Muscle of leg (tissue), 16 donors: ENCODE results near the gene C3. TPM values are rescaled to one million over a fixed set of nuclear protein-coding genes. Genes with fewer than 3 reads are reported as not detected.
"Not testable (repeated sequence)": the region's sequence is repeated elsewhere in the genome, so short reads cannot be mapped to it uniquely, and the experiment has no call there.

Experiments used
- DNase-seq: peaks from one replicate; pipeline ENCODE4 v3.0.0; 2013
- H3K27ac ChIP-seq: one replicate; pipeline ENCODE4 v1.5.1; 2013; ENCODE audit warnings: mild to moderate bottlenecking, low read length, control low read depth
- H3K27me3 ChIP-seq: one replicate; pipeline ENCODE4 v1.6.1; 2013; ENCODE audit warnings: low read length; ENCODE audit not compliant: control insufficient read depth, insufficient read depth
- H3K36me3 ChIP-seq: one replicate; pipeline ENCODE4 v1.6.1; 2013; ENCODE audit warnings: low read length; ENCODE audit not compliant: control insufficient read depth, insufficient read depth
- H3K4me1 ChIP-seq: one replicate; pipeline ENCODE4 v1.6.1; 2013; ENCODE audit warnings: low read length; ENCODE audit not compliant: control insufficient read depth, insufficient read depth
- H3K4me3 ChIP-seq: one replicate; pipeline ENCODE4 v1.5.1; 2013; ENCODE audit warnings: low read length, control low read depth
- H3K9me3 ChIP-seq: replicated peaks from 2 replicates; pipeline ENCODE4 v1.6.1; 2013; ENCODE audit warnings: low read depth, low read length; ENCODE audit not compliant: control insufficient read depth
- WGBS: methylation state at CpG from one replicate; pipeline ENCODE4 v1.1.5; 2013; ENCODE audit warnings: missing lambda C conversion rate; ENCODE audit not compliant: insufficient coverage; 5-methylcytosine and 5-hydroxymethylcytosine counted together
- long read RNA-seq, 11 donors: transcript quantifications; one replicate each; lab custom pipeline, GENCODE V29; 2026
- polyA plus RNA-seq, 8 donors: library from polyadenylated mRNA; unstranded; fragments of 120-200 nt; gene quantifications; one replicate each; pipeline versions ENCODE4 v1.2.1 to v1.2.3, GENCODE V29; 2013; ENCODE audit warnings: inconsistent platforms in 1 of 8, low replicate concordance in 1 of 8; ENCODE audit not compliant: insufficient read length in 8 of 8, insufficient read depth in 1 of 8
- total RNA-seq: library from RNA; stranded (reverse); fragments of 120-200 nt; gene quantifications from one replicate; pipeline ENCODE4 v1.2.4, GENCODE V29; 2013

The C3 gene
- total RNA-seq (10.2 TPM), polyA plus RNA-seq (10 to 100 TPM in 2 of 8 donors, 1 to 10 TPM in 6; 1.2 to 11.1 (median 3.1) TPM)
- long read RNA-seq, donor 1: 0 reads
- long read RNA-seq, donor 2: 0 reads
- long read RNA-seq, donor 3, full-length matches to known transcripts: 3 of 16 reads
- long read RNA-seq, donor 3, partial matches to known transcripts: 13 of 16 reads
- long read RNA-seq, donor 3, other reads (novel, unspliced or antisense): 0 of 16 reads
- long read RNA-seq, donor 4, full-length matches to known transcripts: 3 of 3 reads
- long read RNA-seq, donor 4, partial matches to known transcripts: 0 of 3 reads
- long read RNA-seq, donor 4, other reads (novel, unspliced or antisense): 0 of 3 reads
- long read RNA-seq, donor 5: 0 reads
- long read RNA-seq, donor 6: 0 reads
- long read RNA-seq, donor 7: 0 reads
- long read RNA-seq, donor 8: 0 reads
- long read RNA-seq, donor 9: 0 reads
- long read RNA-seq, donor 10: 0 reads
- long read RNA-seq, donor 11, full-length matches to known transcripts: 1 of 1 reads
- long read RNA-seq, donor 11, partial matches to known transcripts: 0 of 1 reads
- long read RNA-seq, donor 11, other reads (novel, unspliced or antisense): 0 of 1 reads

GRCh38 chr19:6720369-6721137 lies at the start of gene C3:
TSS of gene C3 (minus strand) at chr19:6720650. CDS start at chr19:6720589, 61 bp downstream.
- no peak within 1 kb of the TSS for H3K27ac ChIP-seq

GRCh38 chr19:6769006-6769619 lies 48.7 kb upstream of the C3 start:
- WGBS: no CpG with 5 or more reads among the region's 11 CpGs

More at GRCh38 chr19:6720369-6721137, at the start of gene C3:
- Histone ChIP-seq H3K4me3 (no peak within 1 kb of the TSS), H3K9me3 (no peaks in the 10 kb centered on the region), H3K27me3 (no peaks in the 10 kb centered on the region), H3K36me3 (no peaks in the 10 kb centered on the region), H3K4me1 (peaks cover 10% of the 10 kb centered on the region)
- DNase-seq: peak; percentile 38
- no CpG with 5 or more reads among the region's 4 CpGs for WGBS

GRCh38 chr19:6768236-6768785 lies 47.9 kb upstream of the C3 start:
- DNase-seq: no peak
- Histone ChIP-seq H3K4me1 (peaks cover 10% of the 10 kb centered on the region), H3K27me3 (peaks cover 29% of the 10 kb centered on the region), H3K9me3 (no peaks in the 10 kb centered on the region), H3K4me3 (no peak overlapping the region), H3K27ac (no peak overlapping the region), H3K36me3 (no peaks in the 10 kb centered on the region)
- 75% methylated on average over 3 of the region's 8 CpGs for WGBS

More at GRCh38 chr19:6769006-6769619, 48.7 kb upstream of the C3 start:
- peaks cover 29% of the 10 kb centered on the region for H3K27me3 ChIP-seq
- DNase-seq: no peak
- no peaks in the 10 kb centered on the region for H3K9me3 ChIP-seq
- H3K4me1 ChIP-seq: peaks cover 10% of the 10 kb centered on the region
- no peaks in the 10 kb centered on the region for H3K36me3 ChIP-seq
- no peak overlapping the region for H3K4me3 ChIP-seq
- no peak overlapping the region for H3K27ac ChIP-seq

- H3K27ac ChIP-seq: no peak within 1 kb of the TSS
Measured at GRCh38 chr19:6767357-6768235, 47.1 kb upstream of the C3 start, which contains the start of gene SH2D3A. TSS of gene SH2D3A (minus strand) at chr19:6767435. CDS start at chr19:6763748, 3,687 bp downstream.

GRCh38 chr19:6767081-6767356 lies 46.6 kb upstream of the C3 start:
- no peak for DNase-seq
- Histone ChIP-seq H3K9me3 (no peaks in the 10 kb centered on the region), H3K27me3 (peaks cover 29% of the 10 kb centered on the region), H3K27ac (no peak overlapping the region), H3K4me3 (no peak overlapping the region), H3K36me3 (no peaks in the 10 kb centered on the region), H3K4me1 (peaks cover 10% of the 10 kb centered on the region)
- WGBS: 6% methylated on average over 14 of the region's 15 CpGs

More at GRCh38 chr19:6767357-6768235, 47.1 kb upstream of the C3 start, which contains the start of gene SH2D3A:
- no peaks in the 10 kb centered on the region for H3K9me3 ChIP-seq
- 3% methylated on average over 39 of the region's 47 CpGs for WGBS
- no peaks in the 10 kb centered on the region for H3K36me3 ChIP-seq
- peaks cover 10% of the 10 kb centered on the region for H3K4me1 ChIP-seq
- peaks cover 29% of the 10 kb centered on the region for H3K27me3 ChIP-seq
- no peak within 1 kb of the TSS for H3K4me3 ChIP-seq
- no peak for DNase-seq

GRCh38 chr19:6766357-6767080 lies 46.1 kb upstream of the C3 start:
- Histone ChIP-seq H3K27ac (no peak overlapping the region), H3K4me1 (peaks cover 10% of the 10 kb centered on the region), H3K9me3 (no peaks in the 10 kb centered on the region), H3K4me3 (no peak overlapping the region), H3K27me3 (peaks cover 29% of the 10 kb centered on the region), H3K36me3 (no peaks in the 10 kb centered on the region)
- DNase-seq: no peak
- WGBS: 29% methylated on average over 13 of the region's 16 CpGs

- Histone ChIP-seq H3K27ac (no peak overlapping the region), H3K4me1 (peaks cover 10% of the 10 kb centered on the region), H3K36me3 (no peaks in the 10 kb centered on the region), H3K27me3 (peaks cover 29% of the 10 kb centered on the region), H3K4me3 (no peak overlapping the region), H3K9me3 (no peaks in the 10 kb centered on the region)
- WGBS: 35% methylated on average over 6 of the region's 8 CpGs
- DNase-seq: no peak
Measured at GRCh38 chr19:6765738-6766356, 45.4 kb upstream of the C3 start.

GRCh38 chr19:6762253-6762797 lies 41.9 kb upstream of the C3 start:
- H3K9me3 ChIP-seq, H3K4me3 ChIP-seq, H3K36me3 ChIP-seq, H3K27ac ChIP-seq, DNase-seq, H3K4me1 ChIP-seq: not testable (repeated sequence)
- peaks cover 19% of the 10 kb centered on the region for H3K27me3 ChIP-seq
- WGBS: 92% methylated on average over 4 of the region's 8 CpGs
